MCF 10A (cell line): ENCODE measurements around the gene TRERF1. TPM values are rescaled to one million over a fixed set of nuclear protein-coding genes. Genes with fewer than 3 reads are reported as not detected.

Experiments
- BruUV-seq: library from RNA; stranded (reverse); fragments of 400-500 nt; replicated peaks from 2 replicates; lab custom pipeline; 2021; lab: Mats Ljungman, UMichigan
- CTCF ChIA-PET: fragments of 300-600 bp; sonication (Branson Sonifier 250); formaldehyde crosslinking; extraction: SDS; loops from one replicate; lab custom pipeline; 2021; ENCODE audit warnings: antibody characterized with exemption, inconsistent platforms; lab: Yijun Ruan, JAX
- POLR2A ChIA-PET: fragments of 300-600, 350-650 bp; sonication (Branson Sonifier 250); formaldehyde crosslinking; extraction: SDS; loops from one replicate; lab custom pipeline; 2020; ENCODE audit warnings: antibody characterized with exemption, inconsistent platforms; lab: Yijun Ruan, JAX
- DNase-seq: peaks from one replicate; pipeline ENCODE4 v3.0.0-alpha.2; 2018; ENCODE audit not compliant: unreplicated experiment
- H3K27ac Mint-ChIP-seq: one replicate; pipeline ENCODE4 v1.8.0; 2022; ENCODE audit warnings: mild to moderate bottlenecking, low read depth, mixed read lengths; ENCODE audit not compliant: unreplicated experiment
- H3K27me3 Mint-ChIP-seq: one replicate; pipeline ENCODE4 v1.8.0; 2022; ENCODE audit warnings: mixed read lengths; ENCODE audit not compliant: insufficient read depth, unreplicated experiment
- H3K36me3 Mint-ChIP-seq: one replicate; pipeline ENCODE4 v1.8.0; 2022; ENCODE audit warnings: mild to moderate bottlenecking, moderate library complexity, mixed read lengths; ENCODE audit not compliant: insufficient read depth, unreplicated experiment
- H3K4me1 Mint-ChIP-seq: one replicate; pipeline ENCODE4 v1.8.0; 2022; ENCODE audit warnings: mixed read lengths; ENCODE audit not compliant: insufficient read depth, unreplicated experiment
- H3K4me3 Mint-ChIP-seq: one replicate; pipeline ENCODE4 v1.8.0; 2022; ENCODE audit warnings: mild to moderate bottlenecking, moderate library complexity, mixed read lengths; ENCODE audit not compliant: unreplicated experiment
- H3K9me3 Mint-ChIP-seq: one replicate; pipeline ENCODE4 v1.8.0; 2022; ENCODE audit warnings: mixed read lengths; ENCODE audit not compliant: unreplicated experiment
- CTCF ChIP-seq: fragments of 200-600 bp; IDR thresholded peaks from one replicate; pipeline ENCODE4 v1.8.0; 2022; ENCODE audit warnings: antibody characterized with exemption, mild to moderate bottlenecking; ENCODE audit not compliant: unreplicated experiment
- intact Hi-C: fragments of 100-400 bp; cut with micrococcal nuclease; formaldehyde crosslinking; loops from 2 replicates; pipeline ENCODE4 v1.14.1; 2022
- total RNA-seq: library from RNA; stranded (reverse); gene quantifications from 2 replicates; pipeline ENCODE4 v1.2.3, GENCODE V29; 2022

Gene TRERF1
- total RNA-seq, 1 experiment from 2014 or later, result 9.4 TPM

- no peak for DNase-seq
- no peak for TF ChIP-seq CTCF
- H3K4me3 Mint-ChIP-seq, result no peak overlapping the region
- no TSS peak for BruUV-seq
- H3K4me1 Mint-ChIP-seq, result no peaks in the 10 kb centered on the region
- H3K36me3 Mint-ChIP-seq, result no peaks in the 10 kb centered on the region
- H3K27me3 Mint-ChIP-seq, result no peaks in the 10 kb centered on the region
- POLR2A ChIA-PET, result no interaction called here
- no peak overlapping the region for H3K27ac Mint-ChIP-seq
- intact Hi-C loops, result no loop called here
- no peaks in the 10 kb centered on the region for H3K9me3 Mint-ChIP-seq
- CTCF ChIA-PET, result interaction anchor here (0.9 kb wide), 1 partner anchor 18 kb away, joined by 4 read pairs; no protein-coding TSS in a partner anchor
These were observed 269.6 kb downstream of the TRERF1 start for GRCh38 chr6:42182101-42182500.

- CTCF ChIA-PET, result interaction anchor here (0.6 to 1.1 kb wide), 3 partner anchors 12 to 368 kb away, joined by 3 to 5 read pairs (median 4); no protein-coding TSS in a partner anchor
- Mint-ChIP-seq H3K27me3 (no peaks in the 10 kb centered on the region), H3K36me3 (no peaks in the 10 kb centered on the region), H3K4me3 (no peak overlapping the region), H3K4me1 (no peaks in the 10 kb centered on the region), H3K9me3 (no peaks in the 10 kb centered on the region), H3K27ac (no peak overlapping the region)
- POLR2A ChIA-PET, result interaction anchor here (1.7 kb wide), 1 partner anchor 84 kb away, joined by 3 read pairs; no protein-coding TSS in a partner anchor
- intact Hi-C loops, result no loop called here
- BruUV-seq, result no TSS peak
- TF ChIP-seq CTCF, result no peak
- DNase-seq, result no peak
These were observed 271.8 kb downstream of the TRERF1 start for GRCh38 chr6:42179945-42180313.

- H3K9me3 Mint-ChIP-seq, result no peaks in the 10 kb centered on the region
- H3K27ac Mint-ChIP-seq, result no peak overlapping the region
- CTCF ChIA-PET, result interaction anchor here (1.1 kb wide), 1 partner anchor 368 kb away, joined by 4 read pairs; no protein-coding TSS in a partner anchor
- no TSS peak for BruUV-seq
- no peaks in the 10 kb centered on the region for H3K36me3 Mint-ChIP-seq
- no peaks in the 10 kb centered on the region for H3K4me1 Mint-ChIP-seq
- POLR2A ChIA-PET, result interaction anchor here (1.7 kb wide), 1 partner anchor 84 kb away, joined by 3 read pairs; no protein-coding TSS in a partner anchor
- no peak for DNase-seq
- no peak for TF ChIP-seq CTCF
- intact Hi-C loops, result no loop called here
- H3K27me3 Mint-ChIP-seq, result no peaks in the 10 kb centered on the region
- H3K4me3 Mint-ChIP-seq, result no peak overlapping the region
These were observed 272.3 kb downstream of the TRERF1 start for GRCh38 chr6:42179261-42179944.

- Mint-ChIP-seq H3K4me3 (no peak overlapping the region), H3K36me3 (no peaks in the 10 kb centered on the region), H3K4me1 (no peaks in the 10 kb centered on the region), H3K27me3 (no peaks in the 10 kb centered on the region), H3K27ac (no peak overlapping the region), H3K9me3 (no peaks in the 10 kb centered on the region)
- no peak for DNase-seq
- intact Hi-C loops, result no loop called here
- ChIA-PET CTCF (interaction anchor here (0.7 to 1.3 kb wide), 4 partner anchors 17 to 369 kb away, joined by 3 read pairs; no protein-coding TSS in a partner anchor), POLR2A (interaction anchor here (0.7 kb wide), 1 partner anchor 12 kb away, joined by 3 read pairs; no protein-coding TSS in a partner anchor)
- BruUV-seq, result no TSS peak
- TF ChIP-seq CTCF, result no peak
These were observed 274.0 kb downstream of the TRERF1 start for GRCh38 chr6:42177514-42178364.
